ENCODE measurements around the gene MGLL.

Gene MGLL

GRCh38 chr3:127747066-127747465 lies 75.2 kb downstream of the MGLL start:
- H3K4me3 ChIP-seq (ENCODE audit: low read depth in 1 of 2, low read length in 1 of 2): no peak overlapping the region
- no peak for TF ChIP-seq CTCF (IDR thresholded peaks at IDR 0.05)
- H3K27me3 ChIP-seq: no peaks in the 10 kb centered on the region
- peaks cover 5% of the 10 kb centered on the region for H3K36me3 ChIP-seq
- H3K4me1 ChIP-seq (ENCODE audit: control insufficient read depth in 1 of 2, insufficient read depth in 1 of 2, low read depth in 1 of 2, low read length in 1 of 2): peaks cover 5 to 15% of the 10 kb centered on the region in 2 experiments
- no peaks in the 10 kb centered on the region for H3K9me3 ChIP-seq
- no peak overlapping the region for H3K27ac ChIP-seq

GRCh38 chr3:127746400-127747057 lies 75.8 kb downstream of the MGLL start:
- H3K36me3 ChIP-seq: peaks cover 5% of the 10 kb centered on the region
- H3K27ac ChIP-seq: no peak overlapping the region
- no peaks in the 10 kb centered on the region for H3K9me3 ChIP-seq
- H3K27me3 ChIP-seq: no peaks in the 10 kb centered on the region
- no peak for TF ChIP-seq CTCF (IDR thresholded peaks at IDR 0.05)
- peaks cover 5 to 15% of the 10 kb centered on the region in 2 experiments for H3K4me1 ChIP-seq (ENCODE audit: control insufficient read depth in 1 of 2, insufficient read depth in 1 of 2, low read depth in 1 of 2, low read length in 1 of 2)
- no peak overlapping the region for H3K4me3 ChIP-seq (ENCODE audit: low read depth in 1 of 2, low read length in 1 of 2)

- Histone ChIP-seq H3K27me3 (no peaks in the 10 kb centered on the region), H3K36me3 (peaks cover 5% of the 10 kb centered on the region), H3K27ac (no peak overlapping the region), H3K4me1 (ENCODE audit: control insufficient read depth in 1 of 2, insufficient read depth in 1 of 2, low read depth in 1 of 2, low read length in 1 of 2) (peaks cover 5 to 11% of the 10 kb centered on the region in 2 experiments), H3K4me3 (ENCODE audit: low read depth in 1 of 2, low read length in 1 of 2) (no peak overlapping the region), H3K9me3 (no peaks in the 10 kb centered on the region)
- no peak for TF ChIP-seq CTCF (IDR thresholded peaks at IDR 0.05)
Measured at GRCh38 chr3:127745656-127746399, 76.5 kb downstream of the MGLL start.

- no peak for TF ChIP-seq CTCF (IDR thresholded peaks at IDR 0.05)
- Histone ChIP-seq H3K27ac (no peak overlapping the region), H3K36me3 (peaks cover 5% of the 10 kb centered on the region), H3K9me3 (no peaks in the 10 kb centered on the region), H3K4me1 (ENCODE audit: control insufficient read depth in 1 of 2, insufficient read depth in 1 of 2, low read depth in 1 of 2, low read length in 1 of 2) (peaks cover under 1 to 1% of the 10 kb centered on the region in 2 experiments), H3K27me3 (no peaks in the 10 kb centered on the region), H3K4me3 (ENCODE audit: low read depth in 1 of 2, low read length in 1 of 2) (no peak overlapping the region)
Measured at GRCh38 chr3:127744875-127745274, 77.4 kb downstream of the MGLL start.

GRCh38 chr3:127744253-127744815 lies 78.0 kb downstream of the MGLL start:
- no peak for TF ChIP-seq CTCF (IDR thresholded peaks at IDR 0.05)
- H3K27ac ChIP-seq: no peak overlapping the region
- peaks cover 5% of the 10 kb centered on the region for H3K36me3 ChIP-seq
- H3K9me3 ChIP-seq: no peaks in the 10 kb centered on the region
- H3K27me3 ChIP-seq: no peaks in the 10 kb centered on the region
- H3K4me3 ChIP-seq (ENCODE audit: low read depth in 1 of 2, low read length in 1 of 2): no peak overlapping the region
- no peaks in the 10 kb centered on the region for H3K4me1 ChIP-seq (ENCODE audit: control insufficient read depth in 1 of 2, insufficient read depth in 1 of 2, low read depth in 1 of 2, low read length in 1 of 2)
